AG08396 (cell line): ENCODE data around the gene CPLANE2.
A peak's percentile ranks its signal among the peaks of the same experiment; 100 is the strongest.

Source experiments
- DNase-seq: peaks from one replicate; pipeline ENCODE4 v3.0.0; 2012; ENCODE audit warnings: low spot score, mixed read lengths

The CPLANE2 gene

GRCh38 chr1:16187748-16188401, 49.1 kb downstream of the CPLANE2 start:
- peak; percentile 84 for DNase-seq

DNA sequence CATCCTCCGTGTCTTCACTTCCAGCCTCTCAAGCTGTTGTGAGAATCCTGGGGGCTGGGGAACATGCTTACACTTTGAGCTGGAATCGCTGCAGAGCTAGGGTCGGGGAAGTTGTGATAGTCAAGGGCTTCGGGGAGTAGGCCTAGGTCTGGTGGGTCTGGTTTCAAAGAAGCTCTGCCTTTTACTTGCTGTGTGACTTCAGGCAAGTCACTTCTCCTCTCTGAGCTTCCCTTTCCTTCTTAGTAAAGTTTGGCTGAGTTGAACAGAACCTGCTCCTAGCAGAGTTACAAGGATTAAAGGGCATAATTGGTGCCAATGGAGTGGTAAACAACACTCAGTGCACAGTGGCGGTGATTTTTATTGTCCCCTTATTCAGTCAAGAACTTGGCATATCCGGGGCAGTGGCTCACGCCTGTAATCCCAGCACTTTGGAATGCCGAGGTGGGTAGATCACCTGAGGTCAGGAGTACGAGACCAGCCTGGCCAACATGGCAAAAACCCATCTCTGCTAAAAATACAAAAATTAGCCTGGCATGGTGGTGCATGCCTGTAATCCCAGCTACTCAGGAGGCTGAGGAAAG, 50.2 kb downstream of the CPLANE2 start:
- no peak for DNase-seq

DNA sequence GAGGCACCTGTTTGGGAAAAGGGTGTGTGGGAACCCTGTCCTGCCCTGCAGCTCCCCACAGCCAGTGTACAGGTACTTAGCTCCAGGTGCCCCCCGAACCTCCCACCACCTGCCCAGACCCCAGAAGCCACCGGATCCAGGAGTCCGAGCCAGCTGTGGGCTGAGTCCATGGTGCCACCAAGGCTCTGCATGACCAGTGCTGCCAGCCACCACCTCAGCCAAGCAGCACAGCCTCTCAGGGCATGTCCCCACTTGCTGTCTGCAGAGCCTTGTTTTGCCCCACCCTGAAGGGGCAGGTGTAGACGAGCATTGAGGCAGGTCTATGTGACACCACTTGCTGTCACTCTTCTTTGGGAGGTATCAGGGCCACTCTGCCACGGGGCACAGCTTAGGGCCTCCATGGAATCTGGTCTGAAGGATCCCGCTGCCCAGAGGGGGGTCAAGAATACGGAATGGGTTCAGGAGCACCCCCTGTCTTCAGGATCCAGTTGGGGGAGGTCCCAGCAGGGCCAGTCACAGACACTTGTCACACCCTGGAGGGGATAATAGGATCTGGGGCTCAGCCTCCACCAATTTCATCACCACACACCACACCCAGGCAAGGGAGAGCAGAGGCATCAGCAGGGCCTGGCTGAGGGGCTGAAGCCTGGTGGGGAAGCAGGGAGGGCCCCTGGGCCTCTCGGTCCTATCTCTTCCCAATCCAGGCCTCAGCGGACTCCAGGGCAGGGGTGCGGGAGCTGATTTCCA, 52.3 kb downstream of the CPLANE2 start:
- no peak for DNase-seq

- no peak for DNase-seq
Observed at GRCh38 chr1:16183765-16184556, 53.0 kb downstream of the CPLANE2 start.

GRCh38 chr1:16183179-16183578, 53.8 kb downstream of the CPLANE2 start:
- DNase-seq = no peak

DNA sequence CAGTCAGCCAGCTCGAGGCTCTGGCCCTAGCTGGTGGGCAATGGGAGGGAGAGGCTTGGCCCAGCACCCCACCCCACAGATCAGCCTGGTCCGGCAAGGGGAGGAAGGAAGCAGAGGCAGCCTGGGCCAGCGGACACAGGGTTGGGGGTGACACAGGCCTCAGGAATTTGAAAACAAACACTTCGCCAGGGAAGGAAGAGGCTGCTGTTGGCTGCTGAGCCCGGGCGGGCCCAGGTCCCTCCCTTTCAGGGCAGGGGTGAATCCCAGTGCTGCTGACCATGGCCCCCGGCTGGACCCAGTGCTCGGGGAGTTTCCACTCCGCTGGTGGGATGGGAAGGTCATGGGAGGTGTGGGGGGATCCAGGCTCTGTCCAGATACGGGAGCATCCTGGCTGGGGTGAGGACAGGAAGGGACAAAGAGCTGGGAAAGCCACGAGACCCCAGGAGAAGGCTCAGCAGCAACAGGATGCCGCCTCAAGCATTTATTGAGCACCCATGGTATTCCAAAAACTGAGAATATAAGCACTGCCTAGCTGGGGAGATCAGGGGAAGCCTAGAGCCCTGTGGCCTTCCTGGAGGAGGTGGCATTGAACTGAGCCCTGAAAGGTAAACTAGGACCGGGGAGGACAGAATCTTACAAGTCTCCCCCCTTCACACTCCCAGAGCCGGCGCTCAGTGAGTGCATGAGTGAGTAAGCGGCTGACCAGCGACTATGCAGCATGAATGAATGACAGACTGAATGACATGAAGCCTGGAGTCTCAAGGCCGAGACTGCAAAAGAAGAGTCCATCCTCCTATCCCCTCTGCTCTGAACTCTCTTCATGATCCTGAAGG, 54.9 kb downstream of the CPLANE2 start:
- peak; percentile 87 for DNase-seq
